AG10803 (cell line): ENCODE results near the gene CLIC4.
A peak's percentile ranks its signal among the peaks of the same experiment; 100 is the strongest.
"Not testable (repeated sequence)": the region's sequence is repeated elsewhere in the genome, so short reads cannot be mapped to it uniquely, and the experiment has no call there.

ENCODE experiments used
- DNase-seq: peaks from one replicate; pipeline ENCODE4 v3.0.0; 2010; ENCODE audit warnings: low read depth
- H3K4me3 ChIP-seq: 2 replicates; pipeline ENCODE4 v1.5.1; 2011; ENCODE audit warnings: mild to moderate bottlenecking, low read length, control low read depth
- TF ChIP-seq, protein P1 (sequence below): conservative IDR thresholded peaks from 2 replicates; pipeline ENCODE4 v1.5.1; 2011; ENCODE audit warnings: mild to moderate bottlenecking, low read length, control low read depth, inconsistent platforms

Gene CLIC4

DNA sequence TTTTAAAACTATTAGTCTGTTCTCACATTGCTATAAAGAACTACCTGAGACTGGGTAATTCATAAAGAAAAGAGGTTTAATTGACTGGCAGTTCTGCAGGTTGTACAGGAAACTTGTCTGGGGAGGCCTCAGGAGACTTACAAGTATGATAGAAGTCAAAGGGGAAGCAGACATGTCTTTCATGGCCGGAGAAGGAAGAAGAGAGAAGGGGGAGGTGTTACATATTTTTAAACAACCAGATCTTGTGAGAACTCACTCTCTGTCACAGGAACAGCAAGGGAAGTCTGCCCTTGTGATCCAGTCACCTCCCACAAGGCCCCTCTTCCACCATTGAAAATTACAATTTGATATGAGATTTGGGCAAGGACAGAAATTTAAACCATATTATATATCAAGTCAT is 55.9 kb downstream of the CLIC4 start:
- no peak overlapping the region for H3K4me3 ChIP-seq
- no peak for DNase-seq
- TF ChIP-seq, protein P1, sequence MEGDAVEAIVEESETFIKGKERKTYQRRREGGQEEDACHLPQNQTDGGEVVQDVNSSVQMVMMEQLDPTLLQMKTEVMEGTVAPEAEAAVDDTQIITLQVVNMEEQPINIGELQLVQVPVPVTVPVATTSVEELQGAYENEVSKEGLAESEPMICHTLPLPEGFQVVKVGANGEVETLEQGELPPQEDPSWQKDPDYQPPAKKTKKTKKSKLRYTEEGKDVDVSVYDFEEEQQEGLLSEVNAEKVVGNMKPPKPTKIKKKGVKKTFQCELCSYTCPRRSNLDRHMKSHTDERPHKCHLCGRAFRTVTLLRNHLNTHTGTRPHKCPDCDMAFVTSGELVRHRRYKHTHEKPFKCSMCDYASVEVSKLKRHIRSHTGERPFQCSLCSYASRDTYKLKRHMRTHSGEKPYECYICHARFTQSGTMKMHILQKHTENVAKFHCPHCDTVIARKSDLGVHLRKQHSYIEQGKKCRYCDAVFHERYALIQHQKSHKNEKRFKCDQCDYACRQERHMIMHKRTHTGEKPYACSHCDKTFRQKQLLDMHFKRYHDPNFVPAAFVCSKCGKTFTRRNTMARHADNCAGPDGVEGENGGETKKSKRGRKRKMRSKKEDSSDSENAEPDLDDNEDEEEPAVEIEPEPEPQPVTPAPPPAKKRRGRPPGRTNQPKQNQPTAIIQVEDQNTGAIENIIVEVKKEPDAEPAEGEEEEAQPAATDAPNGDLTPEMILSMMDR = no peak

DNA sequence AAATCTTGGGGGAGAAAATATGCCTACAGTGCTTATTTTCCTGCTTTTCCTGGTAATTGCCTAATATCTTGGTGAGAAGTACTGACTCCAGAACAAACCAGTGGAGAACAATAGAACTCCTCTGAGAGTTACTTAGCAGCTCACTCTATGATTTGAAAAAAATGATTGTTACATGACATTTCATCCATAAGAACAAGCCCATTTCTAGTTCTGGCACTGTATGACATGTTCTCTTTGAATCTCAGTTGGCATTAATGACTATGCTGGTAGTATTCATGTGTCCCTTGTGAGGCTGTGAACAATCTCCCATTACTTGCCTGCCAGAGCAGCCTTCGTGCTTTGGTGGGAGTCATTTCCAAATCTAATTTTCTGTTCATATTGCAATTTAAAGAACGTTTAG is 58.0 kb downstream of the CLIC4 start:
- H3K4me3 ChIP-seq = no peak overlapping the region
- TF ChIP-seq, protein P1 = no peak
- DNase-seq = no peak

DNA sequence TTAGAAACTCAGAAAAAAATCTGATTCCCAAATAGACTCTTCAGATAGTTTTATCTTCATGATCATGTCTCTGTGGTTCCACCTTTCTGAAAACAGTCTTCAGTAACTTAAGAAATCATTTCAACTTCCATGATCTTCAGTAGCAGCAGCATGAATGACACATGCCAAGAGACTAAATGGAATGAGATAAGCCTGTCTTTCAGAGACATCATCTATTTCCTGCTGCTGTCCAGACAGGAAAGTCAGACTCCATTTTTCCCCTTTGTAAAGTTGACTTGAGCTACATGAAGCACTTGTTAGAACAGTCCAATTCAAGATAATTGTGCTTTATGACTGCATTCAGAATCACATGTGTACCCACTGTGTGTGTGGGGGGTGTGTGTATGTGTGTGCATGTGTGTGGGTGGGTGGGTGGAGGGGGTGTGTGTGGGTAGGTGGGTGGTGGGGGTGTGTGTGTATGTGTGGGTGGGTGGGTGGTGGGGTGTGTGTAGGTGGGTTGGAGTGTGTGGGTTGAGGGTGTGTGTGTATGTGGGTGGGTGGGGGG is 58.8 kb downstream of the CLIC4 start:
- DNase-seq = no peak
- TF ChIP-seq, protein P1 = no peak
- H3K4me3 ChIP-seq = no peak overlapping the region

DNA sequence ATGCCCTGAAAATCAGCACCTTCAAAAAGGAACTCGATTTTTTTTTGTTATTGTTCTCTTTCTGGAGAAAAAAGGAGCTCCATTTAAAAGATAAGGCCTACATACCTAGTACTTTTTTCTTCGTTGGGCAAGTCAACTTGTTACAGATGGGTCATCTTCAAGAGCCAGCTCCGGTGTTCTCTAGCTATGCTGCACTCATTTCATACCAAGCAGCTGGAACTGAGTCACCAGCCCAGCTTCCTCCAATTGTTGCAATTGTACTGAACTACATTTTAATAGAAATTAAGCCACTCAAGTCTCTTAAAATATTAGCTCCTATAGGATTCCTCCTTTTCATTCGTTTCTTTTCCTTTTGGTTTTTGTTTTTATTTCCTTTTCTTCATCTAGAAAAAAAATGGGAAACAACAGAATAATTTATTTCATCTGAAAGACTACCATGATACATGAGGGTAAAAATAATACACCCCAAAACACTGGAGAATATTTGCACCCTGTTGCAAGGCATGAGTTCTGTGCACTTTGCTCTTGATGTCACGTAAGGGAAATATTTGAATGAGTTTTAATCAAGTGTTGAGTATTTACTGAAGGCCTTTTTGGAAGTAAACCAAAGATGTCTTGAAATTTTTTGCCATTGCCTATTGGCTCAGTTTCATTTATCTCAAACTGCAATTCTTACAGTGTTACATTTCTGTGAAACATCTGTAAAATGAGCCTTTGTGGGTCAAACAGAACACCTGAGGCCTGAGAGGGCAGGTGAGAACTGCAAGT is 60.5 kb downstream of the CLIC4 start:
- DNase-seq = peak; percentile 75
- H3K4me3 ChIP-seq = no peak overlapping the region
- TF ChIP-seq, protein P1 = no peak

DNA sequence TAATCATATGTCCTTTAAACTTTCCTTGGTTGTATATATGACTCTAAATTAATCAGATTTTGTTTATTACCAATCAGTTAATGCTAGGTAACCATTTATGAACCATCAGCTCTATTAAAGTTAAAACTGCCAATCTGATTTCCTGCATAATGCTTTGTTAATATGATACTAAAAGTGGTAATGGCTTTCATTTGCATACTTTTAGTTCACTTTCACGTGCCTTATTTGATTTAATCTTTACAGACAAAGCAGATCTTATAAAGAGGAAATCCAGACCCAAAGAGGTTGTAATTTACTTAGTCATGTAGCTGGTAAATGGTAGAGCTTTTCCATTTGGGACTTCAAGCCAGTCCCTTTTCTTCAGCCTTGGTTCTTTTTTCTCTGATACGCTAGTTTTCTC is 61.3 kb downstream of the CLIC4 start:
- no peak for DNase-seq
- H3K4me3 ChIP-seq = no peak overlapping the region
- TF ChIP-seq, protein P1 = no peak

DNA sequence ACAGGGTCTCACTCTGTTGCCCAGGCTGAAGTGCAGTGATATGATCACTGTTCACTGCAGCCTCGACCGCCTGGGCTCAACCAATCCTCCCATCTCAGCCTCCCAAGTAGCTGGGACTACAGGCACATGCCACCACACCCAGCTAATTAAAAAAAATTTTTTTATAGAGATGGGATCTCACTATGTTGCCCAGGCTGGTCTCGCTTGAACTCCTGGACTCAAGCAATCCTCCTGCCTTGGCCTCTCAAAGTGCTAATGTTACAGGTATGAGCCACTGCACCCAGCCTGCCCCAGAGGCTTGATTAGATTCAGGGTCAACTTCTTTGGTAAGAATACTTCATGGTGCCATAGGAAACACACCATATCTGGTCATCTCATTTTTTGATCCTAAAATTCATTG is 66.2 kb downstream of the CLIC4 start:
- not testable (repeated sequence) for DNase-seq, H3K4me3 ChIP-seq

DNA sequence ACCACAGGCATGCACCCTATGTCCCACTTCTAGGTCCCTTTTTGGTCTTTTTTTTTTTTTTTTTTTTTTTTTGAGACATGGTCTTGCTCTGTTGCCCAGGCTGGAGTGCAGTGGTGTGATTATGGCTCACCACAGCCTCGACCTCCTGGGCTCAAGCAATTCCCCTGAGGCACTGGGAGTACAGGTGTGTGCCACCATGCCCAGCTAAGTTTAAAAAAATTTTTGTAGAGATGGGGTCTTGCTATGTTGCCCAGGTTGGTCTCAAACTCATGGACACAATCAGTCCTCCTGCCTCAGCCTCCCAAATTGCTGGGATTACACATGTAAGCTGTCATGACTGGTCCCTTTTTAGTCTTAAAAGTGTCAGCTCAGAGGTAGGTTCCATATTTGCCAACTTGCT is 75.0 kb downstream of the CLIC4 start:
- not testable (repeated sequence) for DNase-seq, H3K4me3 ChIP-seq

DNA sequence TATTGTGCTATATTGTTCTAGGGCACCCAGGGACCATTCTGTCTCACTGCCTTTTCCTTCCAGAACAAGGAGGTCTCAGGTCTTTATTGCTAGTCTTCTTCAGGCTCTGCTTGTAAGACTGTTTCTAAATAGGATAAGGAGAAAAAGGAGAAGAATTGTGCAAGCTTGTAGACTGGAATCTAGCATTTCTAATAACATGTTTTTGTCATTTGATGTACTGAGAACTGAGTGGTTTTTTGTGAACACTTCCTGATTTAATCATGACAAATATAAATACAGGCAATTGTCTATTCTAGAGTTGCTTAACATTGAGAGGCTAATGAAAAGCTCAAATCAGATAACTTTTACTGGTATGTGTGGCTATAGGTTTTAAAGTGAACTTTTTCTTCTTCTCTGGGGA is 77.6 kb downstream of the CLIC4 start:
- TF ChIP-seq, protein P1 = no peak
- peak; percentile 43 for DNase-seq
- H3K4me3 ChIP-seq = no peak overlapping the region

DNA sequence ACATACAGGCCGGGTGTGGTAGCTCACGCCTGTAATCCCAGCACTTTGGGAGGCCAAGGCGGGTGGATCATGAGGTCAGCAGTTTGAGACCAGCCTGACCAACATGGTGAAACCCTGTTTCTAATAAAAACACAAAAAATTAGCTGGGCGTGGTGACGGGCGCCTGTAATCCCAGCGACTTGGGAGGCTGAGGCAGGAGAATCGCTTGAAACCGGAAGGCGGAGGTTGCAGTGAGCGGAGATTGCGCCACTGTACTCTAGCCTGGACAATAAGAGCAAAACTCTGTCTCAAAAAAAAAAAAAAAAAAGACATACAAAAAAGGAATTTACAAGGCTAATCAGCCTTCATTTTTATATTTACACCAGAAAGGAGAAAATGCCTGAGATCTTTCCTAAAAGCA is 78.2 kb downstream of the CLIC4 start:
- not testable (repeated sequence) for DNase-seq, H3K4me3 ChIP-seq
